SHP77 (cell line): ENCODE data around the gene KLHDC9.

Experiments
- DNase-seq, 2 experiments: peaks; one replicate each; lab custom pipeline; 2025; lab: John Stamatoyannopoulos, UW

The KLHDC9 gene

DNA sequence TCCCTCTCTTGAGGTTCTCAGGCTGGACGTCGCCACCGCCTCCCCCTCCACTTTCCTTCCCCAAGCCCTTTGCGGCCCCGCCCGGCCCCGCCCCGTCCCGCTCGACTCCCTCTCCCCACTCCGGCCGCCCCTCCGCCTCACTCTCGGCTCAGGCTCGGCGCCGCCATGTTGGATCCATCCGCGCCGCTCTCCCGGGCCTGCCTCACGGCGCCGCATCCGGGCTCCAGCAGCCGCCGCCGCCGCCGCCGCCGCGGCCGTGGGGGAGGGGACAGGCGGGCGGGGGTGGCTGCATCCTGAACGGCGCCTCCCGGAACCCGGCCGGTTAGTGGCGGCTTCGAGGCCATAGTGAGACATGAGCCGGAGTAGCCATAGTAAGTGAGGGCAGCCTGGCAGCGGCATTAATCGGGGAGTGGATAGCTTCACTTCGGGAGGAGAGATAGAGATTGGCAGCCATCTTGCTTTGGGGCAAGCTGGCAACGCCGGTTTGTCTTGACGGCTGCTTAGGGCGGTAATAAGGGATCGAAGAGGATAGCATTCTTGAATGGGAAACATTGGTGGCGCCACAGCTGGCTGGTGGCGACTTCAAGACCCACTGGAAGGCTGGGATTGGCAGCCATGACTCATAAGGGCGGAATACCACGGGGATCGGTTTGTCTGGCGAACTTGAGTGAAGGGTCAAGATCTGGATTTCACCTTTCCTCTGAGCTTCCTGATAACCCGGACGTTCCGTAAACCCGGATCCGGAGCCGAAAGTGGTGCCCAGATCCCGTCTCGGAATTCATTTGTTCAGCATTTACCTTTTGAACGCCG is 34.5 kb downstream of the KLHDC9 start, which contains the start of gene DEDD:
TSS of gene DEDD (minus strand) at position 258 of the 810 bp plus-strand sequence. CDS start 8,205 bp downstream, outside the sequence.
- peak; percentile 97 to 98 for DNase-seq

DNA sequence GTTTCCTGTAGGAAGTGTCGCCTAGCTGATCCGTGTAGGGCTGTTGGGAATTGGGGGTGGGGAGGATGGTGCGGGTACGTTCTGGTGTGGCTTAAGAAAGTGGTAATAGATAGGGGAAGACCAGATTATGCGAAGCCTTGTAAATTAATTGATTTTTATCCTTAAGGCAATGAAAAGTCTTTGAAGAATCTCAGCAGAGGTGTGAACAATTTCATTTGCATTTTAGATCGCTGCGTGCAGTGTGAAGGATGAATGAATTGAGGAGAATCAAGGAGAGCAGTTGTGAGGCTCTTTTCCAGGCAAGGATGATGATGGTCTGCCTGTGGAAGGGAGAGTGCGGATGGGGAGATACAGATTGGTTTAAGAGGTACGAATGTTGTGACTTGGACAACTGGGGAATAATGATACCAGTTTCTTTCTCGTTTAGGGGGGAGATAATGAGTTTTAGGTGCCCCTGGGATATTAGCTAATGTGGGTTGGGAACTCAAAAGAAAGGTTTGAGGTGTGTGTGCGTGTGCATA is 35.1 kb downstream of the KLHDC9 start:
- no peak for DNase-seq

DNA sequence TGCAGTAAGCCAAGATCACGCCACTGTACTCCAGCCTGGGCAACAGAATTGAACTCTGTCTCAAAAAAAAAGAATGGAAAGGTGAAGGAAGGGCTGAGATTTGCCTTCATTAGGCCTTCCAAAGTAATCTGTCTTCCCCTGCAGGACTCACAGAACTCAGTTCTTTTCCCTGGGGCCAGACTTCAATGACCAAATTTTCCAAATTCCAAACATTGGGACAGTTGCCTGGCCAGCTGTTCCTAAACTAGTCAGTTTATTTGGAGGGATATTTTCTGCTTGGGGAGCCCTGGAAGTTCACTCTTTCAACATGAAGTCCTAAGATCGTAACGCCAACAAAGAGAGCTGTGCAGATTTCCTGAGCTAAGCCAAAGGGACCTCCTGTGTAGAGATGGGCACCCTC is 39.7 kb downstream of the KLHDC9 start:
- no peak for DNase-seq

DNA sequence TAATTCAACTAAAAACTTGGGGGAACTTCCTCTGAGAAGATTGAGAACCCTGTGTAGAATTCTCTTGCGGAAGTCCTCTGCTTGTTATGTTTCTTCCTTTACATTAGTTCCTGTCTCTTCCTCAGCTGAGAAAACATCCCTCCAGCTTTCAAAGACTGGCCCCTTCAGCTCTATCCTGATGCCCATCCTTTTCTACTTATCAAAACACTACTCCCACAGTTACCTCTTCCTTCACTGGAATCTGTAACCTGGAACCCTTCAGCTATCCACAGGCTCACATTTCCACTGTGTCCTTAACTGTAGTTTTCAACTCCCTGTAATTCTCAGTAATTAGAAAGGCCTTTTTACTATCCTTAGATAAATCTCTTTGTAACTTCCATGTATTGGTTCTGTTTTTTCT is 40.3 kb downstream of the KLHDC9 start:
- no peak for DNase-seq

DNA sequence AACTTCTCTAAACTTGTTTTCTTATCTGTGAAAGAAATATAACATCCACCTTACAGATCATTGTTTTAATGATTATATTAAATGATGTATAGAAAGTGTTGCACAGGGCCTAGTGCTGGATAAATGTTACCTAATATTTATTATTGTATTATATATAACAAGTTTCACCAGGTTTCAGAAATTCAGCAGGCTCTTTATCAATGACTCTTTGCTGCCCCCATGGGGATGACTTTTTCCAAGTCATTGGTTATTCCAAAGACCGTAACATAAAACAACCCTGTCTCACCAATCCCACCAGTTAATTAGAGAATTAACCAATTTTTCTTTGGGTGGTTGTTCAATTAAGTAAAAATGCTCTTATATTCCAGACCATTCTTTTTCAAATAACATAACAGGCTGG is 41.6 kb downstream of the KLHDC9 start:
- peak in 1 of 2 experiments; percentile 50 for DNase-seq

DNA sequence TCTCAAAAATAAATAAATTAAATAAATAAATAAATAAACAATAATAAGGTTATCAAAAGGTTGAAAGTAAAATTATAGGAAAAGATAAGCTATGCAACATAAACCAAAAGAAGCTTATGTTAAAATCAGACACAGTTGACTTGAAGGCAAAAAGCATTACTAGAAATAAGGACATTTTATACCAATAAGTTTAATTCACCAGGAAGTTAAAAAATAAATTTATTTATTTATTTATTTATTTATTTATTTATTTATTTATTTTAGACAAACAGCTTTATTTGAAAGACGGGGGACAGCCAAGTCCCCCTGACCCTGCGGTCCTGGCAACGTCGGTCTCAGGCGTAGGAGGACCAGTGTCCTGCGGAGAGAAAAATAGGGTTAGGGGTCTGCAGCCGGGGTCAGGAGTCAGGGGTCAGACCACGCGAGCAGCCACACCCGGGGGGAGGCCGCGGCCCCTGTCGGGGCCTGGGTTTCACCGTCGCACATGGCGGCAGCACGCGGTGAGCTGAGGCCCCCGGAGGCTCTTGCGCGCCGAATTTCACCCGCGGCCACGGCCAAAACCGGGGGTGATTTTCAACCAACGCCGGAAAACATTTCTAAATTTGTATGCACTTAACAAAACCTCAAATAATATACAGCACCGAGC is 42.7 kb downstream of the KLHDC9 start:
- DNase-seq = no peak

DNA sequence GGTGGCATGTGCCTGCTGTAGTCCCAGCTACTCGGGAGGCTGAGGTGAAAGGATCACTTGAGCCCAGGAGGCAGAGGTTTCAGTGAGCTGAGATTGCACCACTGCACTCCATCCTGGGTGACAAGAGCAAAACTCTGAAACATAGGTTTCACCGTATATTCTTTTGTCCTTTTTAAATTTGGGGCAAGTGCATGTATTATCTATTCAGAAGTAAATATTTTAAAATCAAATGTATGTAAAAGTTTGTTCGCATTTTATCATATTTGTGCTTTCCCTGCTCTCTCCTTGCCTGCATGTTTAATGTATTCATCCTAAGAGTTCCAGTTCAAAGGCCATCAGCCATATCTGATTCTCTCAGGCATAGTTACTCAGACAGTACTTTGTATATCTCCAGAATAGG is 47.7 kb downstream of the KLHDC9 start:
- DNase-seq = no peak
